Measurements from ENCODE around the gene CD59. TPM values are rescaled to one million over a fixed set of nuclear protein-coding genes. Genes with fewer than 3 reads are reported as not detected.
"Not testable (repeated sequence)": the region's sequence is repeated elsewhere in the genome, so short reads cannot be mapped to it uniquely, and the experiment has no call there.

CD59 gene
- total RNA-seq, 2 donors from 2014 or later = 68.2 to 194 TPM

- no peaks in the 10 kb centered on the region for H3K27me3 ChIP-seq
- WGBS, 2 donors = 51 to 56% methylated on average over 3 of the region's 3 CpGs
- no peak overlapping the region for H3K27ac ChIP-seq
- DNase-seq = no peak
- H3K4me1 ChIP-seq = peaks cover 47% of the 10 kb centered on the region
- no peak for ATAC-seq
- no peak for TF ChIP-seq CTCF (IDR thresholded peaks at IDR 0.05)
- TF ChIP-seq POLR2A (IDR thresholded peaks at IDR 0.05) = no peak
- peaks cover 0 to 13% of the 10 kb centered on the region in 2 donors for H3K36me3 ChIP-seq (replicated peaks in 1 of 2; ENCODE audit: insufficient read depth in 1 of 2, low read depth in 2 of 2)
- intact Hi-C loops (cut with DNase I) = no loop called here
- H3K9me3 ChIP-seq = no peaks in the 10 kb centered on the region
- no peak overlapping the region for H3K4me3 ChIP-seq
Measured at GRCh38 chr11:33709466-33709865, 26.8 kb downstream of the CD59 start.

- no peak overlapping the region for H3K4me3 ChIP-seq
- H3K4me1 ChIP-seq = peaks cover 47% of the 10 kb centered on the region
- DNase-seq (no peak), ATAC-seq (no peak)
- H3K27me3 ChIP-seq = no peaks in the 10 kb centered on the region
- TF ChIP-seq POLR2A (IDR thresholded peaks at IDR 0.05) (no peak), CTCF (IDR thresholded peaks at IDR 0.05) (no peak)
- peaks cover 0 to 13% of the 10 kb centered on the region in 2 donors for H3K36me3 ChIP-seq (replicated peaks in 1 of 2; ENCODE audit: insufficient read depth in 1 of 2, low read depth in 2 of 2)
- intact Hi-C loops (cut with DNase I) = no loop called here
- no peak overlapping the region for H3K27ac ChIP-seq
- 80 to 95% methylated on average over 1 of the region's 1 CpG for WGBS, 2 donors
- H3K9me3 ChIP-seq = no peaks in the 10 kb centered on the region
Measured at GRCh38 chr11:33708985-33709384, 27.2 kb downstream of the CD59 start.

DNA sequence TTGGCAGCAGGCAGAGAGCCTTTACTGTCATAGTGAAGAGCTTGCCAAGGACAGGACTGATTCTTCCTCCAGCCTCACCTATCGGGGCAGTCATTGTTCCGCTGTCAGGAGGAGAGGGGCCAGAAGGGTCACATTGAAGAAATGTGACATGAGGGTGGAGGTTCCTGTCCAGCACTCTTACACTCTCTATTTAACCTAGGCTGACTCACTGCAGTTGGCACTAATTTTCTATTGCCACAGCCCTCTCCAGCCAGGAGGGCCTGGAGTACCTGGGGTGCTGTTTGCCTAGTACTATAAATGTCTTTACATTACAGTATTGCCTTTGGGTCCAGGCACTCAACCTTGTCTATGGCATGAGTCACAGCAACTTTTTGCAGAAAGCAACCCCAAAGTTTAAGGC, 28.4 kb downstream of the CD59 start:
- H3K27ac ChIP-seq = peak overlapping the region in 2 of 4 donors; percentile 3 to 24
- H3K27me3 ChIP-seq; DNase-seq; H3K9me3 ChIP-seq; intact Hi-C loops (cut with DNase I); H3K4me3 ChIP-seq; ATAC-seq: not testable (repeated sequence)
- H3K36me3 ChIP-seq (replicated peaks in 1 of 2; ENCODE audit: insufficient read depth in 1 of 2, low read depth in 2 of 2) = peaks cover 0 to 13% of the 10 kb centered on the region in 2 donors
- H3K4me1 ChIP-seq = peaks cover 41% of the 10 kb centered on the region
- 89% methylated on average over 2 of the region's 2 CpGs; no CpG with 5 or more reads in 1 of the 2 donors for WGBS, 2 donors

DNA sequence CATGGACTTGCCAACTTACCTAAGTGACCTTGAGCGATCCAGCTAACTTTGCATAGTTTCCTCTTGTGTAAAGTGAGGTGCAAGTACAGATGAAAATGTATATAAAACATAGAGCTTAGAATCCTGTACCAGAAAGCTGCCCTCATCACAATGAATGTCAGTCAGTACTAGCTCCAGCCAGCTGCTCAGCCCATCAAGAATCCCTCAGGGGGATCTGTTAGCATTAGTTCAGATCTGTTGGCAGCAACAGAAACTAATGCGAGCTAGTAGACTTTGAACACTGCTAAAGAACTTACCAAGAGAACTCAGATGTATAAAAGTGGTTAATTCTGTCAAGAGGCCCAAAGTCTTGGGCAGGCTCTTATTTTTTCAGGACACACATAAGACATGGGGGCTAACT, 29.3 kb downstream of the CD59 start:
- ATAC-seq (no peak), DNase-seq (no peak)
- Histone ChIP-seq H3K27ac (peak overlapping the region in 3 of 4 donors; percentile 21 to 88 (median 32)), H3K9me3 (no peaks in the 10 kb centered on the region), H3K27me3 (no peaks in the 10 kb centered on the region), H3K36me3 (replicated peaks in 1 of 2; ENCODE audit: insufficient read depth in 1 of 2, low read depth in 2 of 2) (peaks cover 0 to 11% of the 10 kb centered on the region in 2 donors), H3K4me1 (peaks cover 42% of the 10 kb centered on the region), H3K4me3 (no peak overlapping the region)
- intact Hi-C loops (cut with DNase I) = no loop called here
- TF ChIP-seq CTCF (IDR thresholded peaks at IDR 0.05) (no peak), POLR2A (IDR thresholded peaks at IDR 0.05) (no peak)
- WGBS, 2 donors = 92 to 94% methylated on average over 2 of the region's 2 CpGs

DNA sequence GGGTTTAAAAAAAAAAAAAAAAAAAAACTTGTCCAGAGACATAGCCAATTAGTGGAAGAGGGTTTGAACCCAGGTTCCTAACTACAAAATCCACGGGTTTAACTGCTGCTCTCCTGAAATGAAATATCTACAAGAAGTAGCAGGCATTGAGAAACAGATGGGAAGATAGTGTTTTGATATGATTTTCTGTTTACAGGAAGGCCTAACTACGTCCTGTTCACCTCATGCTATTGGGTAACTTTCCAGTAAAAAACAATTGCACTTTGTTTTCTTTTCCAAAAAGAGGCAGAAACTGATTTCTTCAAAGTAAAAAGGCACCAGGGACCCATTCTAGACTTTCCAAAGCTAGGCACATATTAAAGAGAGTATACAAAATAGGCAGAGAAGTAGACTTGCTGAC, 29.7 kb downstream of the CD59 start:
- no peak for ATAC-seq
- intact Hi-C loops (cut with DNase I) = no loop called here
- WGBS, 2 donors = 42 to 49% methylated on average over 2 of the region's 2 CpGs

More for the DNA sequence above, 29.7 kb downstream of the CD59 start:
- Histone ChIP-seq H3K4me3 (no peak overlapping the region), H3K27ac (peak overlapping the region in 3 of 4 donors; percentile 21 to 88 (median 32)), H3K27me3 (no peaks in the 10 kb centered on the region), H3K9me3 (no peaks in the 10 kb centered on the region), H3K4me1 (peaks cover 47% of the 10 kb centered on the region), H3K36me3 (replicated peaks in 1 of 2; ENCODE audit: insufficient read depth in 1 of 2, low read depth in 2 of 2) (peaks cover 0 to 11% of the 10 kb centered on the region in 2 donors)
- no peak for TF ChIP-seq CTCF (IDR thresholded peaks at IDR 0.05)
- no peak for TF ChIP-seq POLR2A (IDR thresholded peaks at IDR 0.05)
- DNase-seq = no peak
